ENCODE measurements around the gene HSD11B2. TPM values are rescaled to one million over a fixed set of nuclear protein-coding genes. Genes with fewer than 3 reads are reported as not detected.

Gene HSD11B2
- total and polyA plus RNA-seq, 2 donors (not counting 3 experiments of a cell fraction or from before 2014, with no cell fraction given), result 0.10 TPM; not detected in 1

DNA sequence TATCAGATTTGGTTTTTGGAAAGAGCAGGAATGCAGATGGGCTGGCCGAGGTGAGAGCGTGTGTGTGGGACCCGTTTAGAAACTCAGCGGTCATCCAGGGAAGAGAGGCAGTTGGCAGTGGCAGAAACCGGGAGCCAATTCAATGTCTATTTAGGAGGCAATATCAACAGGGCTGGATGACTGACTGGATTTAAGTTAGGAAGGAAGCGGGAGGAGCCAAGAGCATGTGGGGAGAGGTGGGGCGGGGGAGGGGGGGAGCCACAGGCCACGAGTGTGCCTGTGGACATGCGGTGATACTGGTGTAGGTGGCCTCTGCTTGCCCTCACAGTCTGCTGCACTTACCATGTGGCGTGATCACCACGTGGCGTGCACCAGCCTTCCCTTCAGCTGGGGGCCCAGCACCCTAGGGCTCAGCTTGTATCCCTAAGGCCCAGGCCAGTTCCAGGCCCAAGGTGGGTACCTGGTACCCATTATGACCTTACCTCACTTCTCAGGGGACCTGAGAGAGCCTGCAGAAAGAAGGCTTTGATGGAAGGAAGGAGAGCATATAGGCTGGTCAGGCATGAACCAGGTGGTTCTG, 26.9 kb upstream of the HSD11B2 start:
- POLR2A ChIA-PET, result no interaction called here
- no peak for DNase-seq (ENCODE audit: low read depth, low spot score)
- no peak overlapping the region for H3K4me2 ChIP-seq (ENCODE audit: insufficient read depth, low read length)

DNA sequence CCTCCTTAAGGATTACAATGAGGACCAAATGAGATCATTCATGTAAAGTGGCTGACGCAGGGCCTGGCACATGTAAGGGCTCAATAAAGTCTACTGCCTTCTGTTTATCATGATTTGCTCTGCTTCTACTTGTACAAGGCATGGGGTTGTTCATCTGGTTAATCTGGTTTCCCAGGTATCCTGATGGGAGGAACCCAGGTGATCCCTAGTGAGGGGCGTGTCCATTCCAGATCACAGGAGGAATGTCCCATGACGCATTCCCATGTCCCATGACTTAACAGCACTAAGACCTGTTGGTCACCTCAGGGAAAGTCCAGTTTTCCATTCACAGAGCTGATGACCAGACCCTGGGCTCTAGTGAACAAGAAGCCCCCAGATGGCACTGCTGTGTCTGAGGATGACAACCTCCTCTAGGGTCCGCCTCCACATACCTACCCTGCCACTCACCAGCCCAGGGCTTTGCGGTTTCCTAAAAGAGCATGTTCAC, 26.1 kb upstream of the HSD11B2 start:
- Histone ChIP-seq H3K4me1 (ENCODE audit: control insufficient read depth, extremely low read depth, insufficient read depth, low read length) (peaks cover 20% of the 10 kb centered on the region), H3K9me1 (replicated peaks; ENCODE audit: control insufficient read depth, extremely low read depth, insufficient read depth, low read length) (no peaks in the 10 kb centered on the region), H2AFZ (ENCODE audit: low read depth, low read length) (no peak overlapping the region), H3K9ac (replicated peaks; ENCODE audit: extremely low read depth, insufficient read depth, low read length) (no peak overlapping the region), H3K4me2 (ENCODE audit: insufficient read depth, low read length) (no peak overlapping the region), H3K27ac (ENCODE audit: insufficient read depth, low read depth, low read length) (no peak overlapping the region), H3K9me3 (replicated peaks; ENCODE audit: control insufficient read depth, insufficient read depth, low read length) (no peaks in the 10 kb centered on the region), H4K20me1 (replicated peaks; ENCODE audit: control insufficient read depth, extremely low read depth, insufficient read depth, low read length) (no peaks in the 10 kb centered on the region), H3K79me2 (ENCODE audit: control insufficient read depth, insufficient read depth, low read length) (no peaks in the 10 kb centered on the region), H3K27me3 (ENCODE audit: control insufficient read depth in 2 of 2, insufficient read depth in 2 of 2, low read length in 2 of 2) (no peaks in the 10 kb centered on the region), H3K36me3 (ENCODE audit: control insufficient read depth in 2 of 2, extremely low read depth in 1 of 2, insufficient read depth in 2 of 2, low read length in 2 of 2) (no peaks in the 10 kb centered on the region), H3K4me3 (replicated peaks in 1 of 3; ENCODE audit: insufficient read depth in 1 of 3, low read depth in 1 of 3, low read length in 3 of 3) (no peak overlapping the region)
- no peak for DNase-seq (ENCODE audit: low read depth, low spot score)
- dilution Hi-C loops (cut with MboI; ENCODE audit: extremely low pct_ligation_motif_present, low sequenced_read_pairs), result no loop called here
- CTCF ChIA-PET, result interaction anchor here (1.0 to 1.5 kb wide), 2 partner anchors 23 to 61 kb away, joined by 4 read pairs; no protein-coding TSS in a partner anchor
- BruUV-seq (replicated peaks), result no TSS peak
- FAIRE-seq, result no peak
- POLR2A ChIA-PET, result interaction anchor here (0.6 kb wide), 1 partner anchor 29 kb away, joined by 5 read pairs; no protein-coding TSS in a partner anchor
- intact Hi-C loops (cut with micrococcal nuclease), result no loop called here
- TF ChIP-seq FOS (IDR thresholded peaks at IDR 0.05; ENCODE audit: borderline replicate concordance, insufficient read depth, low read length) (no peak), JUN (IDR thresholded peaks at IDR 0.05; ENCODE audit: borderline replicate concordance, insufficient read depth, insufficient read length, low read depth) (no peak), GATA2 (IDR thresholded peaks at IDR 0.05; ENCODE audit: insufficient read depth, insufficient read length, low read depth, low read length) (no peak), EZH2 (IDR thresholded peaks at IDR 0.05; ENCODE audit: borderline replicate concordance, low read depth, low read length, severe bottlenecking) (no peak), POLR2AphosphoS5 (IDR thresholded peaks at IDR 0.05; ENCODE audit: insufficient read depth, low read depth, low read length) (no peak), POLR2A (IDR thresholded peaks at IDR 0.05; ENCODE audit: low read depth, low read length) (no peak), MYC (IDR thresholded peaks at IDR 0.05; ENCODE audit: low read depth, low read length) (no peak)
- TF ChIP-seq, protein P1, sequence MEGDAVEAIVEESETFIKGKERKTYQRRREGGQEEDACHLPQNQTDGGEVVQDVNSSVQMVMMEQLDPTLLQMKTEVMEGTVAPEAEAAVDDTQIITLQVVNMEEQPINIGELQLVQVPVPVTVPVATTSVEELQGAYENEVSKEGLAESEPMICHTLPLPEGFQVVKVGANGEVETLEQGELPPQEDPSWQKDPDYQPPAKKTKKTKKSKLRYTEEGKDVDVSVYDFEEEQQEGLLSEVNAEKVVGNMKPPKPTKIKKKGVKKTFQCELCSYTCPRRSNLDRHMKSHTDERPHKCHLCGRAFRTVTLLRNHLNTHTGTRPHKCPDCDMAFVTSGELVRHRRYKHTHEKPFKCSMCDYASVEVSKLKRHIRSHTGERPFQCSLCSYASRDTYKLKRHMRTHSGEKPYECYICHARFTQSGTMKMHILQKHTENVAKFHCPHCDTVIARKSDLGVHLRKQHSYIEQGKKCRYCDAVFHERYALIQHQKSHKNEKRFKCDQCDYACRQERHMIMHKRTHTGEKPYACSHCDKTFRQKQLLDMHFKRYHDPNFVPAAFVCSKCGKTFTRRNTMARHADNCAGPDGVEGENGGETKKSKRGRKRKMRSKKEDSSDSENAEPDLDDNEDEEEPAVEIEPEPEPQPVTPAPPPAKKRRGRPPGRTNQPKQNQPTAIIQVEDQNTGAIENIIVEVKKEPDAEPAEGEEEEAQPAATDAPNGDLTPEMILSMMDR (IDR thresholded peaks at IDR 0.05; ENCODE audit: extremely low read depth in 1 of 2, insufficient read depth in 1 of 2, low read depth in 1 of 2, low read length in 2 of 2), result no peak
- TF ChIP-seq, protein P2, sequence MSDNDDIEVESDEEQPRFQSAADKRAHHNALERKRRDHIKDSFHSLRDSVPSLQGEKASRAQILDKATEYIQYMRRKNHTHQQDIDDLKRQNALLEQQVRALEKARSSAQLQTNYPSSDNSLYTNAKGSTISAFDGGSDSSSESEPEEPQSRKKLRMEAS (IDR thresholded peaks at IDR 0.05; ENCODE audit: insufficient read depth, insufficient read length), result no peak

More for the DNA sequence above, 26.9 kb upstream of the HSD11B2 start:
- no TSS peak for BruUV-seq (replicated peaks)
- no peaks in the 10 kb centered on the region for H3K27me3 ChIP-seq (ENCODE audit: control insufficient read depth in 2 of 2, insufficient read depth in 2 of 2, low read length in 2 of 2)
- TF ChIP-seq MYC (IDR thresholded peaks at IDR 0.05; ENCODE audit: low read depth, low read length), result peak; percentile 8
- TF ChIP-seq POLR2AphosphoS5 (IDR thresholded peaks at IDR 0.05; ENCODE audit: insufficient read depth, low read depth, low read length), result no peak
- intact Hi-C loops (cut with micrococcal nuclease) (no loop called here), dilution Hi-C loops (cut with MboI; ENCODE audit: extremely low pct_ligation_motif_present, low sequenced_read_pairs) (no loop called here)
- H3K36me3 ChIP-seq (ENCODE audit: control insufficient read depth in 2 of 2, extremely low read depth in 1 of 2, insufficient read depth in 2 of 2, low read length in 2 of 2), result no peaks in the 10 kb centered on the region
- no peak overlapping the region for H3K9ac ChIP-seq (replicated peaks; ENCODE audit: extremely low read depth, insufficient read depth, low read length)
- H3K4me3 ChIP-seq (replicated peaks in 1 of 3; ENCODE audit: insufficient read depth in 1 of 3, low read depth in 1 of 3, low read length in 3 of 3), result no peak overlapping the region
- H3K79me2 ChIP-seq (ENCODE audit: control insufficient read depth, insufficient read depth, low read length), result no peaks in the 10 kb centered on the region
- H2AFZ ChIP-seq (ENCODE audit: low read depth, low read length), result no peak overlapping the region
- peaks cover 20% of the 10 kb centered on the region for H3K4me1 ChIP-seq (ENCODE audit: control insufficient read depth, extremely low read depth, insufficient read depth, low read length)
- no peaks in the 10 kb centered on the region for H3K9me3 ChIP-seq (replicated peaks; ENCODE audit: control insufficient read depth, insufficient read depth, low read length)
- H3K9me1 ChIP-seq (replicated peaks; ENCODE audit: control insufficient read depth, extremely low read depth, insufficient read depth, low read length), result no peaks in the 10 kb centered on the region
- H3K27ac ChIP-seq (ENCODE audit: insufficient read depth, low read depth, low read length), result no peak overlapping the region
- CTCF ChIA-PET, result interaction anchor here (1.0 to 1.5 kb wide), 2 partner anchors 24 to 62 kb away, joined by 4 read pairs; no protein-coding TSS in a partner anchor
- no peaks in the 10 kb centered on the region for H4K20me1 ChIP-seq (replicated peaks; ENCODE audit: control insufficient read depth, extremely low read depth, insufficient read depth, low read length)
- FAIRE-seq, result no peak
